GM21723 (cell line): ENCODE data around the gene AHCY.
A peak's percentile ranks its signal among the peaks of the same experiment; 100 is the strongest.
"Not testable (repeated sequence)": the region's sequence is repeated elsewhere in the genome, so short reads cannot be mapped to it uniquely, and the experiment has no call there.

Source experiments
- ATAC-seq: cut with Tn5 transposase; IDR thresholded peaks from one replicate; pipeline ENCODE4 v1.9.1; 2021; ENCODE audit warnings: mild to moderate bottlenecking, moderate library complexity; ENCODE audit not compliant: unreplicated experiment

The AHCY gene

GRCh38 chr20:34328207-34328606 lies 25.1 kb upstream of the AHCY start:
- not testable (repeated sequence) for ATAC-seq

- ATAC-seq: no peak
Measured at GRCh38 chr20:34324541-34324940, 21.4 kb upstream of the AHCY start.

GRCh38 chr20:34322267-34323105 lies 19.3 kb upstream of the AHCY start:
- ATAC-seq: no peak

GRCh38 chr20:34320861-34321260 lies 17.7 kb upstream of the AHCY start:
- no peak for ATAC-seq

- ATAC-seq: no peak
Measured at GRCh38 chr20:34318609-34319443, 15.7 kb upstream of the AHCY start.

- no peak for ATAC-seq
Measured at GRCh38 chr20:34316196-34316814, 13.2 kb upstream of the AHCY start.

GRCh38 chr20:34315236-34315635 lies 12.1 kb upstream of the AHCY start:
- no peak for ATAC-seq

GRCh38 chr20:34312544-34313217 lies 9.5 kb upstream of the AHCY start:
- ATAC-seq: peak; percentile 88

GRCh38 chr20:34312024-34312460 lies 8.9 kb upstream of the AHCY start:
- ATAC-seq: no peak

- ATAC-seq: no peak
Measured at GRCh38 chr20:34311118-34312023, 8.2 kb upstream of the AHCY start.

GRCh38 chr20:34310481-34311117 lies 7.4 kb upstream of the AHCY start:
- ATAC-seq: no peak

GRCh38 chr20:34309691-34310090 lies 6.5 kb upstream of the AHCY start:
- ATAC-seq: no peak

- no peak for ATAC-seq
Measured at GRCh38 chr20:34305333-34306230, 2.4 kb upstream of the AHCY start.

GRCh38 chr20:34302312-34302722 lies 838 bp downstream of the AHCY start:
- no peak for ATAC-seq

- ATAC-seq: no peak
Measured at GRCh38 chr20:34301587-34302311, 1.4 kb downstream of the AHCY start.

- ATAC-seq: no peak
Measured at GRCh38 chr20:34300809-34301586, 2.2 kb downstream of the AHCY start.

- ATAC-seq: no peak
Measured at GRCh38 chr20:34300256-34300806, 2.8 kb downstream of the AHCY start.
